Coronary artery (tissue), 2 donors: ENCODE measurements around the gene UAP1L1.

Experiments
- DNase-seq: peaks from one replicate; pipeline ENCODE4 v3.0.0-alpha.2; 2017; ENCODE audit warnings: low spot score
- H3K27ac ChIP-seq, 2 donors: fragments of 200-600 bp; sonication (generic); one replicate each; pipeline ENCODE4 v1.5.1; 2016 to 2019
- H3K4me3 ChIP-seq: fragments of 200-600 bp; sonication (generic); 2 replicates; pipeline ENCODE4 v1.5.1; 2016; ENCODE audit warnings: mild to moderate bottlenecking, moderate library complexity
- CTCF ChIP-seq: fragments of 200-600 bp; sonication (generic); IDR thresholded peaks from one replicate; pipeline ENCODE4 v1.5.1; 2019; ENCODE audit warnings: antibody characterized with exemption

Gene UAP1L1

GRCh38 chr9:137085920-137086530 is 8.7 kb downstream of the UAP1L1 start:
- no peak for TF ChIP-seq CTCF
- Histone ChIP-seq H3K4me3 (peak overlapping the region; percentile 96), H3K27ac (peak overlapping the region; percentile 93 to 95)
- DNase-seq: no peak

- TF ChIP-seq CTCF: no peak
- Histone ChIP-seq H3K27ac (peak within 1 kb of the TSS; percentile 93 to 95), H3K4me3 (peak within 1 kb of the TSS; percentile 96)
- DNase-seq: peak; percentile 98
These were observed 9.5 kb downstream of the UAP1L1 start, which contains the start of gene MAN1B1 for GRCh38 chr9:137086531-137087408. Gene MAN1B1 (plus strand): TSS chr9:137086985. CDS start chr9:137087000, 15 bp downstream.

GRCh38 chr9:137087409-137087925 is 10.2 kb downstream of the UAP1L1 start:
- no peak for DNase-seq
- no peak for TF ChIP-seq CTCF
- Histone ChIP-seq H3K4me3 (peak overlapping the region; percentile 96), H3K27ac (peak overlapping the region; percentile 93 to 95)

- no peak for TF ChIP-seq CTCF
- DNase-seq: no peak
- no peak overlapping the region for H3K27ac ChIP-seq
- no peak overlapping the region for H3K4me3 ChIP-seq
These were observed 10.8 kb downstream of the UAP1L1 start for GRCh38 chr9:137088121-137088520.

GRCh38 chr9:137089232-137089947 is 12.1 kb downstream of the UAP1L1 start:
- TF ChIP-seq CTCF: no peak
- no peak for DNase-seq
- no peak overlapping the region for H3K4me3 ChIP-seq
- no peak overlapping the region for H3K27ac ChIP-seq

- Histone ChIP-seq H3K4me3 (no peak overlapping the region), H3K27ac (no peak overlapping the region)
- no peak for DNase-seq
- TF ChIP-seq CTCF: no peak
These were observed 18.6 kb downstream of the UAP1L1 start for GRCh38 chr9:137095664-137096517.
